HepG2 (cell line): ENCODE data around the gene DEUP1. TPM values are rescaled to one million over a fixed set of nuclear protein-coding genes. Genes with fewer than 3 reads are reported as not detected.

Source experiments
- ATAC-seq: fragments of 200-7000 bp; cut with Tn5 transposase; 3 replicates; pipeline ENCODE4 v1.9.1; 2020; ENCODE audit warnings: mild to moderate bottlenecking, moderate library complexity
- BruUV-seq: library from RNA; stranded (reverse); fragments of 400-500 nt; replicated peaks from 2 replicates; lab custom pipeline; 2021; lab: Mats Ljungman, UMichigan
- CTCF ChIA-PET: fragments of 300-600 bp; formaldehyde crosslinking; extraction: SDS; loops from one replicate; lab custom pipeline; 2021; ENCODE audit warnings: low total read pairs, inconsistent platforms, low intra/inter-chr PET ratio; lab: Yijun Ruan, JAX
- POLR2A ChIA-PET: fragments of 350-600 bp; sonication (Branson Sonifier 250); formaldehyde crosslinking; loops from one replicate; lab custom pipeline; 2020; ENCODE audit warnings: antibody characterized with exemption, inconsistent platforms; lab: Yijun Ruan, JAX
- DNase-seq: peaks from one replicate; pipeline ENCODE4 v3.0.0-alpha.2; 2015; ENCODE audit warnings: low spot score
- FAIRE-seq: peaks from 3 replicates; lab custom pipeline; 2011; peaks lifted over from hg19 to GRCh38; lab: Jason Lieb, UNC
- H2AFZ ChIP-seq: one replicate; pipeline ENCODE4 v1.6.1; 2011; ENCODE audit warnings: low read length, inconsistent platforms
- H3K27ac ChIP-seq: fragments of 300-600 bp; 3 replicates; pipeline ENCODE4 v1.8.0; 2011; ENCODE audit warnings: mixed run types, mild to moderate bottlenecking, mixed read lengths, low read length, inconsistent platforms; ENCODE audit not compliant: insufficient read depth; ENCODE audit errors: extremely low read length
- H3K27me3 ChIP-seq, 2 experiments: fragments of 200-600 bp in 1 of 2; 2 replicates in 1 of 2; 3 replicates in 1 of 2; pipeline versions ENCODE4 v1.6.0 to v1.8.0; 2011; ENCODE audit warnings: low read length in 2 of 2, mild to moderate bottlenecking in 2 of 2, moderate library complexity in 2 of 2, inconsistent platforms in 1 of 2; ENCODE audit not compliant: insufficient read depth in 2 of 2, control insufficient read depth in 1 of 2
- H3K36me3 ChIP-seq, 2 experiments: fragments of 200-600 bp in 1 of 2; replicated peaks in 1 of 2; 2 replicates in 1 of 2; 3 replicates in 1 of 2; pipeline versions ENCODE4 v1.5.1 to v1.8.0; 2011; ENCODE audit warnings: low read length in 2 of 2, inconsistent platforms in 1 of 2; ENCODE audit not compliant: insufficient read depth in 2 of 2, control insufficient read depth in 1 of 2
- H3K4me1 ChIP-seq: 2 replicates; pipeline ENCODE4 v1.5.1; 2012; ENCODE audit warnings: low read length, inconsistent platforms; ENCODE audit not compliant: insufficient read depth
- H3K4me2 ChIP-seq: 2 replicates; pipeline ENCODE4 v1.6.0; 2011; ENCODE audit warnings: low read depth, low read length, inconsistent platforms
- H3K4me3 ChIP-seq, 3 experiments: fragments of 200-600 bp in 1 of 3; sonication (generic), shearing (Covaris generic) in 1 of 3; replicated peaks in 1 of 3; 2 replicates each; pipeline ENCODE4 v1.5.1; 2011 to 2016; ENCODE audit warnings: low read length in 3 of 3, inconsistent platforms in 2 of 3, low read depth in 2 of 3, mild to moderate bottlenecking in 2 of 3, control low read depth in 1 of 3, mixed read lengths in 1 of 3; ENCODE audit not compliant: insufficient read depth in 1 of 3
- H3K79me2 ChIP-seq: one replicate; pipeline ENCODE4 v1.6.1; 2011; ENCODE audit warnings: low read length, inconsistent platforms; ENCODE audit not compliant: insufficient read depth
- H3K9ac ChIP-seq: 2 replicates; pipeline ENCODE4 v1.6.0; 2011; ENCODE audit warnings: mild to moderate bottlenecking, low read depth, low read length, inconsistent platforms; ENCODE audit not compliant: insufficient read depth
- H3K9me3 ChIP-seq: 2 replicates; pipeline ENCODE4 v1.5.1; 2012; ENCODE audit warnings: mild to moderate bottlenecking, low read length
- H4K20me1 ChIP-seq: 2 replicates; pipeline ENCODE4 v1.6.0; 2011; ENCODE audit warnings: inconsistent platforms, mild to moderate bottlenecking, low read length, moderate library complexity; ENCODE audit not compliant: insufficient read depth
- CCAR2 ChIP-seq: fragments of 200-400 bp; formaldehyde crosslinking; optimal IDR thresholded peaks from 2 replicates; pipeline ENCODE3; 2018; ENCODE audit warnings: low read depth, mild to moderate bottlenecking, low read length, moderate library complexity
- CHCHD3 ChIP-seq: sonication (generic); formaldehyde crosslinking; IDR thresholded peaks from 2 replicates; pipeline ENCODE4 v1.8.0; 2022; ENCODE audit warnings: mild to moderate bottlenecking, missing genetic modification reagents, moderate library complexity
- CHD2 ChIP-seq: IDR thresholded peaks from 2 replicates; pipeline ENCODE4 v1.6.1; 2011; ENCODE audit warnings: low read depth, low read length, improper control_type of control experiment
- FOXP1 ChIP-seq, 2 experiments: fragments of 450-650 bp in 1 of 2; IDR thresholded peaks; 2 replicates each; pipeline ENCODE4 v1.6.1; 2017 to 2018; ENCODE audit warnings: antibody characterized with exemption in 1 of 2
- HNF4G ChIP-seq, 2 experiments: sonication (generic) in 1 of 2; formaldehyde crosslinking in 1 of 2; IDR thresholded peaks; 2 replicates each; pipeline versions ENCODE4 v1.4.0 to v1.6.1; 2011 to 2020; ENCODE audit warnings: borderline replicate concordance in 2 of 2, low read depth in 2 of 2, mild to moderate bottlenecking in 2 of 2, low read length in 1 of 2, missing genetic modification reagents in 1 of 2, moderate library complexity in 1 of 2
- ISX ChIP-seq: sonication (generic); formaldehyde crosslinking; conservative IDR thresholded peaks from 2 replicates; pipeline ENCODE4 v1.5.0; 2020; ENCODE audit warnings: missing genetic modification reagents
- MEIS2 ChIP-seq: sonication (generic); formaldehyde crosslinking; IDR thresholded peaks from 2 replicates; pipeline ENCODE4 v1.9.0; 2021; ENCODE audit warnings: mild to moderate bottlenecking, missing genetic modification reagents
- PCBP1 ChIP-seq: fragments of 200-400 bp; formaldehyde crosslinking; IDR thresholded peaks from 2 replicates; pipeline ENCODE4 v1.6.1; 2017; ENCODE audit warnings: mild to moderate bottlenecking, low read depth, low read length, borderline replicate concordance
- REPIN1 ChIP-seq: sonication (generic); formaldehyde crosslinking; IDR thresholded peaks from 2 replicates; pipeline ENCODE4 v1.8.0; 2022; ENCODE audit warnings: missing genetic modification reagents, low read depth, mild to moderate bottlenecking, borderline replicate concordance
- SRSF1 ChIP-seq: fragments of 200-400 bp; formaldehyde crosslinking; optimal IDR thresholded peaks from 2 replicates; pipeline ENCODE3; 2017; ENCODE audit warnings: mild to moderate bottlenecking, low read depth, low read length, moderate library complexity
- TSC22D2 ChIP-seq: sonication (generic); formaldehyde crosslinking; IDR thresholded peaks from 2 replicates; pipeline ENCODE4 v1.5.1; 2020; ENCODE audit warnings: missing genetic modification reagents, mild to moderate bottlenecking, borderline replicate concordance
- ZBTB21 ChIP-seq: sonication (generic); formaldehyde crosslinking; IDR thresholded peaks from 2 replicates; pipeline ENCODE4 v1.4.0; 2020; ENCODE audit warnings: missing genetic modification reagents
- ZBTB7B ChIP-seq: sonication (generic); formaldehyde crosslinking; IDR thresholded peaks from 2 replicates; pipeline ENCODE4 v1.4.0; 2020; ENCODE audit warnings: missing genetic modification reagents
- ZEB1 ChIP-seq: IDR thresholded peaks from 2 replicates; pipeline ENCODE4 v1.6.1; 2012; ENCODE audit warnings: mild to moderate bottlenecking, low read depth, inconsistent platforms; ENCODE audit not compliant: insufficient replicate concordance
- ZNF24 ChIP-seq: fragments of 450-650 bp; IDR thresholded peaks from 2 replicates; pipeline ENCODE4 v1.6.1; 2017; ENCODE audit warnings: antibody characterized with exemption, mild to moderate bottlenecking
- ZNF879 ChIP-seq: sonication (generic); formaldehyde crosslinking; IDR thresholded peaks from 2 replicates; pipeline ENCODE4 v1.8.1; 2023; ENCODE audit warnings: missing genetic modification reagents
- WGBS: methylation state at CpG from one replicate; pipeline ENCODE4 v1.1.6; 2017; ENCODE audit warnings: low lambda C conversion rate; 5-methylcytosine and 5-hydroxymethylcytosine counted together
- in situ Hi-C: cut with HindIII; loops from 2 replicates; pipeline ENCODE4 v1.10.0; 2017; ENCODE audit warnings: low pct_unique_long_range_greater_than_20kb; ENCODE audit not compliant: extremely low pct_ligation_motif_present
- intact Hi-C: fragments of 100-400 bp; cut with micrococcal nuclease; formaldehyde crosslinking; loops from one replicate; pipeline ENCODE4 v1.10.0; 2022; ENCODE audit not compliant: unreplicated experiment
- polyA plus RNA-seq, 8 experiments: library from polyadenylated mRNA; depleted of rRNA in 3 of 8; stranded (reverse) in 7 of 8; unstranded in 1 of 8; fragments of >200 nt; fragmentation: Illumina TruSeq in 4 of 8; extraction: Trizol in 4 of 8; gene quantifications; 2 replicates each; pipeline versions ENCODE4 v1.2.1 to v1.2.3, GENCODE V29; 2011 to 2016; ENCODE audit warnings: low read depth in 4 of 8, missing spikeins in 1 of 8, mixed read lengths in 1 of 8; ENCODE audit not compliant: insufficient read depth in 1 of 8
- total RNA-seq, 5 experiments: library from RNA; depleted of rRNA; stranded (reverse); fragments of >200 nt; fragmentation: Illumina TruSeq; extraction: Trizol; gene quantifications; 2 replicates each; pipeline ENCODE4 v1.2.3, GENCODE V29; 2016; ENCODE audit warnings: low read depth in 1 of 5
- TF ChIP-seq, protein P1 (sequence below): sonication (generic); formaldehyde crosslinking; IDR thresholded peaks from 2 replicates; pipeline ENCODE4 v1.8.1; 2023; ENCODE audit warnings: missing genetic modification reagents, mild to moderate bottlenecking, borderline replicate concordance
- TF ChIP-seq, protein P2 (sequence below): sonication (generic); formaldehyde crosslinking; IDR thresholded peaks from 2 replicates; pipeline ENCODE4 v1.5.1; 2020; ENCODE audit warnings: missing genetic modification reagents, mild to moderate bottlenecking, borderline replicate concordance
- TF ChIP-seq, protein P3 (sequence below): sonication (generic); formaldehyde crosslinking; IDR thresholded peaks from 2 replicates; pipeline ENCODE4 v1.4.0; 2020; ENCODE audit warnings: missing genetic modification reagents, borderline replicate concordance
- TF ChIP-seq, protein P4 (sequence below): sonication (generic); formaldehyde crosslinking; IDR thresholded peaks from 2 replicates; pipeline ENCODE4 v1.5.0; 2020; ENCODE audit warnings: mild to moderate bottlenecking, missing genetic modification reagents

Gene DEUP1
- total and polyA plus RNA-seq, 2 of the 13 experiments (the other 11 are each of a cell fraction or from before 2014, with no cell fraction given), result not detected

DNA sequence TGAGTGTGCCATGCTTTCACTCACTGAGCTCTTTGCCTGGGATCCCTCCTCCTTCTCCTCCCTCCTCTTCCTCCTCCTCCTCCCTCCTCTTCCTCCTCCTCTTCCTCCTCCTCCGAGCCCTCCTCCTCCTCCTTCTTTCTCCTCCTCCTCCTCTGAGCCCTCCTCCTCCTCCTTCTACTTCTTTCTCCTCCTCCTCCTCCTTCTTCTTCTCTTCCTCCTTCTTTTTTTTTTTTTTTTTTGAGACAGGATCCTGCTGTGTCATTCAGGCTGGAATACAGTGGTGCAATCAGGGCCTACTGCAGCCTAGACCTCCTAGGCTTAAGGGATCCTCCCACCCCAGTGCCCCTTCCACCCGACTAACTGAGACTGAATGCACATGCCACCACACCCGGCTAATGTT is 62.3 kb downstream of the DEUP1 start (continued):
- TF ChIP-seq ZNF24 (no peak), HNF4G (IDR thresholded peaks at IDR 0.05; ENCODE audit: borderline replicate concordance, low read depth, low read length) (no peak), HNF4G (CRISPR knock-in tag; IDR thresholded peaks at IDR 0.05; ENCODE audit: borderline replicate concordance, low read depth) (no peak), PCBP1 (no peak)
- TF ChIP-seq, all 625 proteins: peak for 0

DNA sequence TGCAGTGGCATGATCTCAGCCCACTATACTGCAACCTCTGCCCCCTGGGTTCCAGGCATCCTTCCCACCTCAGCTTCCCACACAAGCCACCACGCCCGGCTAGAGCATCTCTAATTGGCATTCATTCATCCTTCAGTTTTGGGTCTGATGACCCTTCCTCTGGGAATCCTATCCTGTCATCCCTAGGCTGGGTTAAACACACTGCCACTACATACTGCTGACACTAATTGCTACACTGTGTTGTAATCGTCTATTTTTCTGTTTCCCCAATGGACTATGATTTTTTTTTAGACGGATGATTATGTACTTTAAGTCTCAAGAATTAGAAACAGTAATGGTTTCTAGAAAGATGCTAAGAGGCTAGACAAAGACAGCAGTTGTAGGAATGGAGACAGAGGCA is 62.8 kb downstream of the DEUP1 start:
- intact Hi-C loops, result no loop called here
- H3K4me3 ChIP-seq, result no peak overlapping the region
- no peaks in the 10 kb centered on the region for H3K79me2 ChIP-seq
- WGBS, result 0% methylated on average over 4 of the region's 4 CpGs
- no peak overlapping the region for H2AFZ ChIP-seq
- H3K27me3 ChIP-seq, result peaks cover 1 to 4% of the 10 kb centered on the region in 2 experiments; a peak in 1 of 5 replicates
- no peak for DNase-seq
- BruUV-seq, result no TSS peak
- no peak overlapping the region for H3K27ac ChIP-seq
- H4K20me1 ChIP-seq, result no peaks in the 10 kb centered on the region
- H3K9ac ChIP-seq, result no peak overlapping the region
- no peaks in the 10 kb centered on the region for H3K4me1 ChIP-seq
- no peak overlapping the region for H3K4me2 ChIP-seq
- POLR2A ChIA-PET, result no interaction called here
- no peak for FAIRE-seq
- CTCF ChIA-PET, result no interaction called here
- no peaks in the 10 kb centered on the region for H3K9me3 ChIP-seq
- ATAC-seq, result no peak
- in situ Hi-C loops, result no loop called here
- H3K36me3 ChIP-seq, result no peaks in the 10 kb centered on the region
- TF ChIP-seq, protein P1, sequence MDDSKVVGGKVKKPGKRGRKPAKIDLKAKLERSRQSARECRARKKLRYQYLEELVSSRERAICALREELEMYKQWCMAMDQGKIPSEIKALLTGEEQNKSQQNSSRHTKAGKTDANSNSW (CRISPR knock-in tag), result no peak
- TF ChIP-seq CHD2, result no peak
- TF ChIP-seq ZBTB7B (CRISPR knock-in tag), result no peak
- no peak for TF ChIP-seq SRSF1
- no peak for TF ChIP-seq FOXP1 (IDR thresholded peaks at IDR 0.05)
- no peak for TF ChIP-seq FOXP1 (CRISPR knock-in tag; IDR thresholded peaks at IDR 0.05)
- no peak for TF ChIP-seq ZBTB21 (CRISPR knock-in tag)
- no peak for TF ChIP-seq TSC22D2 (CRISPR knock-in tag)
- TF ChIP-seq ZEB1, result no peak
- no peak for TF ChIP-seq ISX (CRISPR knock-in tag)
- no peak for TF ChIP-seq CHCHD3 (CRISPR knock-in tag)
- TF ChIP-seq REPIN1 (CRISPR knock-in tag), result no peak
- TF ChIP-seq ZNF879 (CRISPR knock-in tag), result no peak
- TF ChIP-seq, protein P2, sequence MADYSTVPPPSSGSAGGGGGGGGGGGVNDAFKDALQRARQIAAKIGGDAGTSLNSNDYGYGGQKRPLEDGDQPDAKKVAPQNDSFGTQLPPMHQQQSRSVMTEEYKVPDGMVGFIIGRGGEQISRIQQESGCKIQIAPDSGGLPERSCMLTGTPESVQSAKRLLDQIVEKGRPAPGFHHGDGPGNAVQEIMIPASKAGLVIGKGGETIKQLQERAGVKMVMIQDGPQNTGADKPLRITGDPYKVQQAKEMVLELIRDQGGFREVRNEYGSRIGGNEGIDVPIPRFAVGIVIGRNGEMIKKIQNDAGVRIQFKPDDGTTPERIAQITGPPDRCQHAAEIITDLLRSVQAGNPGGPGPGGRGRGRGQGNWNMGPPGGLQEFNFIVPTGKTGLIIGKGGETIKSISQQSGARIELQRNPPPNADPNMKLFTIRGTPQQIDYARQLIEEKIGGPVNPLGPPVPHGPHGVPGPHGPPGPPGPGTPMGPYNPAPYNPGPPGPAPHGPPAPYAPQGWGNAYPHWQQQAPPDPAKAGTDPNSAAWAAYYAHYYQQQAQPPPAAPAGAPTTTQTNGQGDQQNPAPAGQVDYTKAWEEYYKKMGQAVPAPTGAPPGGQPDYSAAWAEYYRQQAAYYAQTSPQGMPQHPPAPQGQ (CRISPR knock-in tag), result no peak
- TF ChIP-seq, protein P3, sequence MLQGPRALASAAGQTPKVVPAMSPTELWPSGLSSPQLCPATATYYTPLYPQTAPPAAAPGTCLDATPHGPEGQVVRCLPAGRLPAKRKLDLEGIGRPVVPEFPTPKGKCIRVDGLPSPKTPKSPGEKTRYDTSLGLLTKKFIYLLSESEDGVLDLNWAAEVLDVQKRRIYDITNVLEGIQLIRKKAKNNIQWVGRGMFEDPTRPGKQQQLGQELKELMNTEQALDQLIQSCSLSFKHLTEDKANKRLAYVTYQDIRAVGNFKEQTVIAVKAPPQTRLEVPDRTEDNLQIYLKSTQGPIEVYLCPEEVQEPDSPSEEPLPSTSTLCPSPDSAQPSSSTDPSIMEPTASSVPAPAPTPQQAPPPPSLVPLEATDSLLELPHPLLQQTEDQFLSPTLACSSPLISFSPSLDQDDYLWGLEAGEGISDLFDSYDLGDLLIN (CRISPR knock-in tag), result no peak
- TF ChIP-seq, protein P4, sequence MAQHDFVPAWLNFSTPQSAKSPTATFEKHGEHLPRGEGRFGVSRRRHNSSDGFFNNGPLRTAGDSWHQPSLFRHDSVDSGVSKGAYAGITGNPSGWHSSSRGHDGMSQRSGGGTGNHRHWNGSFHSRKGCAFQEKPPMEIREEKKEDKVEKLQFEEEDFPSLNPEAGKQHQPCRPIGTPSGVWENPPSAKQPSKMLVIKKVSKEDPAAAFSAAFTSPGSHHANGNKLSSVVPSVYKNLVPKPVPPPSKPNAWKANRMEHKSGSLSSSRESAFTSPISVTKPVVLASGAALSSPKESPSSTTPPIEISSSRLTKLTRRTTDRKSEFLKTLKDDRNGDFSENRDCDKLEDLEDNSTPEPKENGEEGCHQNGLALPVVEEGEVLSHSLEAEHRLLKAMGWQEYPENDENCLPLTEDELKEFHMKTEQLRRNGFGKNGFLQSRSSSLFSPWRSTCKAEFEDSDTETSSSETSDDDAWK (CRISPR knock-in tag), result no peak
- no peak for TF ChIP-seq CCAR2
- TF ChIP-seq MEIS2 (CRISPR knock-in tag), result no peak
